NCI-H82 treated with DMSO at 0.1 percent for 48 hours (cell line): ENCODE measurements around the gene SMURF1.

Experiments
- DNase-seq: peaks from one replicate; lab custom pipeline; 2025; ENCODE audit not compliant: unreplicated experiment; lab: John Stamatoyannopoulos, UW

The SMURF1 gene

DNA sequence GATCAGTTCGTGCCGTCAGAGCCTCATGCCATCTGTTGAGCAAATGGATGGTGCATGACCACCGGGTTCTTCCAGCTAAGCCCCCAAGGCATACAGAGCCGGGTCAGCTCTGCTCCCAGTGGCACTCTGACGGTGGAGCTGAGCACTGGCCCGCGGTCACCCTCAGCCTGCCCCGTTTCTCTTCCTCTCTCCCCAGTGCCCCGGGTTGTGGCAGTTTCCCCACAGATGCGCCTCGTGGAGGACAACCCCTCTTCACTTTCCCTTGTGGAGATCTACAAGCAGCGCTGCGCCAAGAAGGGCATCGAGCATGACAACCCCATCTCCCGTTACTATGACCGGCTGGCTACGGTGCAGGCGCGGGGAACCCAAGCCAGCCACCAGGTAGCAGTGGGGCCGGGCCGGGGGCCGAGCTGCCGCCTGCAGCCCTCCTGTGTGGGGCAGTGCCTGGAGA lies 135.7 kb downstream of the SMURF1 start:
- no peak for DNase-seq

DNA sequence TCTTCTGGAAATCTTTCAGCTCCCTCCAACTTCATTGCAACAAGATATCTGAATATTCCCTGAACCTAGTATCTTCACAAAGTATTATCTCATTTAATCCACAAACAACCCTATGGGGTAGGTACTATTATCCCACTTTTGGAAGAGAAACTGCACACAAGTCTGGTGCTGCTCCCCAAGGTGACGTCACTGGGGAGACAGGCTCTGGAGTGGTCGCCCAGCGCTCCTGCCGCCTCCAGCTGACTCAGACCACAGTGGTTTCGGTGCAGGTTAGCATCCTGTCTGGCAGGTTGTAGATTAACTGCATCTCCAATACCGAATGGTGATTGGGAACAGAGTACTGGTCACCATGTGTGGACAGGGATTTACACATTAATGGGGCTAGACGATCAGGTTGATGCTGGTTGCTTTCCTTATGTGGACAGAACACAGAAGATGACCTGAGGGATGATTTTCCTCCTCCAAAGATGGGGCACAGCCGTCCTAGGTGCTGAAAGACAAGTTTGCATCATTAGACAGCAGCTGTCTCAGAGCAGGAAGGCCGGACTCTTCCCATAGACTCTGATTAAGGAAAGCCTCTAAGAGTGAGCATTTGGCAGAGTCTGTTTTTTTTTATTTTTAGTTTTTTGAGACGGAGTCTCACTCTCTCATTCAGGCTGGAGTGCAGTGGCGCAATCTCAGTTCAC lies 137.0 kb downstream of the SMURF1 start:
- DNase-seq, result no peak

DNA sequence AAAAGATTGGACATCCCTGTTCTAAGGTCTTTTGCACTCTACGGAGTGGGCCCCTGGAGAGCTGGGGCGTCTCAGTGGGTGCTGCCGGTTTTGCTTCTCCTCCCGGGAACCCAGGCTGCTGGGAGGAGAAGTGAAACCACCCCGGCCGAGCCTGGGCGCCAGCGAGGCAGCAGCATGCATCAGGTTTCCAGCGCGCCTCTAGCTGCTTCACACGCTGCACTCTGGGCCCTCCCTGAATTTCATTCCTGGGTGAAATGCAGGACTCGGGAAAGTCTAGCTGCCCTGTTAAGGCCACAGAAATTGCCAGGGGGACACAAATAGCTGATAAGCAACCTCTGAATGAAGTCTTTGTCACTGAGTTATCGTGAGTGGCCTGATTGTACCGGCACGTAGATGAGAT lies 138.1 kb downstream of the SMURF1 start:
- DNase-seq, result no peak

GRCh38 chr7:99004781-99005500 lies 139.0 kb downstream of the SMURF1 start:
- no peak for DNase-seq

DNA sequence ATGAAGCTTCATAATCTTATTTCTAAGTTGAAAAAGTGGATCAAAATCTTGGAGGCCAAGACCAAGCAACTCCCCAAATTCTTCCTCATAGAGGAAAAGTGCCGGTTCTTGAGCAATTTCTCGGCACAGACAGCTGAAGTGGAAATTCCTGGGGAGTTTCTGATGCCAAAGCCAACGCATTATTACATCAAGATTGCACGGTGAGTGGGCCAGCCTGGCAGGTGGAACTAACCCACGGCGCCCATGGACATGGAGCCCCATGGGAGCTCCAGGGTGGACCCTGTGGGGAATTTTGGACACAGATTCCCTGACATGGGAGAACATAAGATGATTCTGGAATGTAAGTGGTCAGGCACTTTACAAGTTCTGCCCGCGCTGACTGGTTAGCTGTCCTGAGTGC lies 139.7 kb downstream of the SMURF1 start:
- no peak for DNase-seq

- DNase-seq, result no peak
Measured at GRCh38 chr7:99003419-99003818, 140.5 kb downstream of the SMURF1 start.

- DNase-seq, result no peak
Measured at GRCh38 chr7:99002827-99003212, 141.1 kb downstream of the SMURF1 start.

- DNase-seq, result no peak
Measured at GRCh38 chr7:99002148-99002826, 141.6 kb downstream of the SMURF1 start.

DNA sequence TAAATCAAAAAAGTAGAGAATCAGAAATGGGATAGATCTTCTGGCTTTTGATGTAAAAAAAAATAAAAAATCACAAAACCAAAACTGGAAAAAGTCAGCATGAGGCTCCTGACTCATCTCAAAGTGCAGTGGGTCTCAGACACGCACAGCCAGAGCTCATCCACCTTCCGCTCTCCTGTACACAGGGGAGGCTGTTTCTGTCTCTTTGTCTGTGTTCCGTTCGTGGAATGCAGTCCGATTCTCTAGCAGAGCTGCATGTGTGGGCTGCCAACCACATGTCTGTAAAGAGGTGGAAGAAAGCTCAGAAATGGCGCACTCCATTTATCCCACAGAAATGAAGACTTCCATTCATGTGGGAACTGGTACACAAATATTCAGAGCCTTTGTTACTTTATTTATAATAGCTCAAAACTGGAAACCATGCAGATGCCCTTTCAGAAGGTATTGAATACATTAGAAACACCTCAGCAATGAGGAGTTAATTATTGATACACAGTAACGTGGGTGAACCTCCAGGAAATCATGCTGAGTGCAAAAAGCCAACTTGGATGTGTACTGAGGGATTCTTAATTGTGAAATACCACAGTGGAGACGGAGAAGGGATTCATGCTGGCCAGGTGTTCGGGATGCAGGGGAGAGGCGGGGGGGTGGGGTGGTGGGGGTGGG lies 142.3 kb downstream of the SMURF1 start:
- no peak for DNase-seq

GRCh38 chr7:99000904-99001465 lies 142.9 kb downstream of the SMURF1 start:
- no peak for DNase-seq

DNA sequence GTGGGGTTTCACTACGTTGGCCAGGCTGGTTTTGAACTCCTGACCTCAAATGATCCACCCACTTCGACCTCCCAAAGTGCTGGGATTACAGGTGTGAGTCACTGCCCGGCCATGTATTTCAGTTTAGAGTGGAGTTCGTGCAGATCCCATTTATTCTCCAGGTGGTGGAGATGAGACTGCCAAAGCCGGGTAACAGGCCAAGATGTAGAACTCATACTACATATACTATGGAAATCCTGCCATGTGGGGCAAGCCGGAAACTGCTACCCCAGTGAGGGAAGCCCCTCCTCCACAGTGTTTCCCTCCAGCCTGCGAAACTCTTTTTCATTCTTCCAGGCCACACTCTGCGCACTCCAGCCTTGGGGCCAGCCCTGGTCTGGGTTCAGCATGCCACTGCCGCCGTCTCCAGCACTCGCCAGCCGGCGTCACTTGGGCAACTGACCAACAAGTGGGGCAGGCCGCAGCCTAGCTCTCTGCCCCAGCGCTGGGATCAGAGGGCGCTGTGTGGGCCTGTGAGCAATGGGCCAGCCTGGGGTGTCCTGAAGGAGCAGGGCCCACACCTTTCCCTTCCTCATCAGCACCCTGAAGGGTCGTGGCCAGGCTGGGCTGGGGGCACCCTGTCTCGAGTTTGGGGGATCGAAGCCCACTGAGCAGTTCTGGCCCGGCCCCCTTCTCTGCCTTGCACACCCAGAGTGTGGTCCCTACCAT lies 143.6 kb downstream of the SMURF1 start:
- DNase-seq, result no peak

DNA sequence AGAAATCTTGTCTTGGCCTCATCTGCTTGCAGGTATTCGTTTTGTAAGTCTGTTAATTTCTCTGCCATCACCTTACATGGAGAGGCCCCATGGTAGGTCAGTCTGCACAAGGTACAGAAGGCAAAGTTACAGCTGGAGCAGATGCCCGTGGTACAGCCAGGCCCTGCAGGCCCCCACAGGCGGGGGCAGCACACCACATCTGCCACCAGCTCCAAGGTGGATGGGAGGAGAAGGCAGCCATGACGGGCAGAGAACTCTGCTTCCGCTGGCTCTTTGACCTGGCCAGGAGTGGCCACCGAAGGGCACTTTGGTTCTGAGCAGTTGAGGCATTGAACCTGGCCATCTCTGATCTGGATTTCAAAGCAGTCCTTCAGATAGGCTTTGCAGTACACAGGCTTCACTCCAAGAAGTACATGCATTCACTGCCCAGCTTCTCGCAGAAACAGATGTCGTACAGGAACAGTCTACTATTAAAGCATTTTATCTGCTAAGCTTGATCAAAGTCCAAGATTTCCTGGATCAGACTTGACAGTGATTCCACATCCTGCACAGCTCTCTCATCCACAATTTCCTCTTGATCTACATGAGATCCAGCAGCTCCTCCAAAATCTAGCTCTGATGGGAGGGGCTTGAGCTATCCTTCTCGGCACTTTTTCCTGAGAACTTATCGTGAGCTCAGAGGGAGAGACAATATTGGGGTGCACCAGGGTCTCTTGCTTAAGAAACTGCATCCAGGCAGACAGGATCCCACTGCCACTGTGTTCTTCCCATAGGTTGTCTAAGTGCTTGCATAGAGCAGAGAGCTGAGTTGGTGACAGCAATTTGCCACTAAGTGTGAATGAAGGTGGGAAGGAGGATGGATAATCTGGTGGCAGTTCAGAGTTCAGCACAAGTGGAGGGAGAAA lies 144.8 kb downstream of the SMURF1 start:
- no peak for DNase-seq

GRCh38 chr7:98997846-98998245 lies 146.1 kb downstream of the SMURF1 start:
- DNase-seq, result no peak

GRCh38 chr7:98996150-98996552 lies 147.8 kb downstream of the SMURF1 start:
- no peak for DNase-seq

DNA sequence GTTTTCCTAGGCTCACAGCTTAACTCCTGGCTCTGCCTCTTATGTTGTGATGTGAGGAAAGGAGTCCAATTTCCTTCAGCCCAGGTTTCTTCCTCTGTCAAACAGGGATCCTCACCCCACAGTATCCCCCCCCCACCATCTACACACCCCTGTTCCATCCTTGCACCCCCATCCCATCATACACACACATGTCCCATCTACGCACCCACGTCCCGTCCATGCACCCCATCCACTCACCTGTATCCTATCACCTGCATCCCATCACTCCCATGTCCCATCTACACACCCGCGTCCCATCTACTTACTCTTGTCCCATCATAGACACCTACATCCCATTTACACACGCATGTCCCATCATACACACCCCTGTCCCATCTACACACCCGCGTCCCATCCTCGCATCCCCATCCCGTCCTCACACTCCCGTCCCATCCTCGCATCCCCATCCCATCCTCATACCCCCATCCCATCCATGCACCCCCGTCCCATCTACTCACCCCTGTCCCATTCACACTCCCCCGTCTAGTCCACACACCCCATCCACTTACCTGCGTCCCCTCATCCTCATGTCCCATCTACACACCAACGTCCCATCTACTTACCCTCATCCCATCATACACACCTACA lies 148.3 kb downstream of the SMURF1 start:
- no peak for DNase-seq

- DNase-seq, result no peak
Measured at GRCh38 chr7:98995111-98995510, 148.8 kb downstream of the SMURF1 start.

- no peak for DNase-seq
Measured at GRCh38 chr7:98994046-98994944, 149.6 kb downstream of the SMURF1 start.
